A549 (cell line): ENCODE data around the gene C1QC. TPM values are rescaled to one million over a fixed set of nuclear protein-coding genes. Genes with fewer than 3 reads are reported as not detected.

Source experiments
- ATAC-seq, 2 experiments: fragments of 200-7000 bp in 1 of 2; fragments of >200 bp in 1 of 2; cut with Nextera tagmentation in 1 of 2; cut with Tn5 transposase in 1 of 2; 3 replicates each; pipeline versions ENCODE4 v1.8.0 to v1.9.1; 2018 to 2020; ENCODE audit warnings: mild to moderate bottlenecking in 1 of 2, moderate library complexity in 1 of 2
- CTCF ChIA-PET: fragments of 300-600 bp; sonication (Branson Sonifier 250); formaldehyde crosslinking; extraction: SDS; loops from one replicate; lab custom pipeline; 2021; ENCODE audit warnings: antibody characterized with exemption, inconsistent platforms; lab: Yijun Ruan, JAX
- POLR2A ChIA-PET: fragments of 350-600 bp; formaldehyde crosslinking; extraction: SDS; loops from one replicate; lab custom pipeline; 2021; ENCODE audit warnings: antibody characterized with exemption, inconsistent platforms; lab: Yijun Ruan, JAX
- DNase-seq, 2 experiments: peaks; one replicate each; pipeline versions ENCODE4 v3.0.0 to v3.0.0-alpha.2; 2011 to 2016; ENCODE audit warnings: low read depth in 1 of 2, low spot score in 1 of 2
- FAIRE-seq: peaks from 2 replicates; lab custom pipeline; 2011; peaks lifted over from hg19 to GRCh38; lab: Jason Lieb, UNC
- H3K27ac ChIP-seq, 2 experiments: fragments of >200 bp; sonication (Bioruptor Twin); formaldehyde crosslinking; 3 replicates each; pipeline ENCODE4 v1.5.1; 2016 to 2017
- H3K4me1 ChIP-seq: fragments of >200 bp; sonication (Bioruptor Twin); formaldehyde crosslinking; 3 replicates; pipeline ENCODE4 v1.6.1; 2016
- H3K4me2 ChIP-seq: fragments of >200 bp; sonication (Bioruptor Twin); formaldehyde crosslinking; 3 replicates; pipeline ENCODE4 v1.6.1; 2016
- H3K4me3 ChIP-seq: fragments of >200 bp; sonication (Bioruptor Twin); formaldehyde crosslinking; 3 replicates; pipeline ENCODE4 v1.5.1; 2016
- H3K9me3 ChIP-seq: fragments of >200 bp; sonication (Bioruptor Twin); formaldehyde crosslinking; 3 replicates; pipeline ENCODE4 v1.6.1; 2016
- EHF ChIP-seq: fragments of 250-450 bp; sonication (Bioruptor Pico); IDR thresholded peaks from 2 replicates; pipeline ENCODE4 v1.5.0; 2020; ENCODE audit warnings: mild to moderate bottlenecking
- HDAC2 ChIP-seq: fragments of 200-600 bp; sonication (generic); IDR thresholded peaks from 2 replicates; pipeline ENCODE4 v1.6.1; 2016
- RARB ChIP-seq: fragments of 250-450 bp; sonication (Bioruptor Pico); IDR thresholded peaks from 2 replicates; pipeline ENCODE4 v1.8.0; 2021; ENCODE audit warnings: mild to moderate bottlenecking, moderate library complexity
- RFX5 ChIP-seq: fragments of 450-650 bp; IDR thresholded peaks from 2 replicates; pipeline ENCODE4 v1.7.1; 2014; ENCODE audit warnings: antibody characterized with exemption, mild to moderate bottlenecking, moderate library complexity
- ZFP36 ChIP-seq: fragments of 450-650 bp; IDR thresholded peaks from 2 replicates; pipeline ENCODE4 v1.6.1; 2014; ENCODE audit warnings: borderline replicate concordance; ENCODE audit not compliant: partially characterized antibody
- WGBS: methylation state at CpG from one replicate; pipeline ENCODE4 v1.1.6; 2017; ENCODE audit errors: missing lambda C conversion rate; 5-methylcytosine and 5-hydroxymethylcytosine counted together
- polyA plus RNA-seq, 4 experiments: library from polyadenylated mRNA; depleted of rRNA in 3 of 4; stranded (reverse); fragments of >200 nt; fragmentation: RNase III in 1 of 4; extraction: RNeasy Plus Mini Kit Qiagen cat#74134 plus additional on column Dnase treatment in 1 of 4; gene quantifications; 2 replicates in 3 of 4; 3 replicates in 1 of 4; pipeline ENCODE4 v1.2.3, GENCODE V29; 2011 to 2017
- small RNA-seq, 6 experiments: library from RNA; depleted of rRNA; stranded (forward); fragments of <200 nt; gene quantifications; one replicate each; pipeline ENCODE3, GENCODE V24; 2012
- TF ChIP-seq, protein P1 (sequence below): IDR thresholded peaks from 2 replicates; pipeline ENCODE4 v1.6.1; 2012
- TF ChIP-seq, protein P2 (sequence below): fragments of 250-450 bp; sonication (Bioruptor Pico); IDR thresholded peaks from 2 replicates; pipeline ENCODE4 v1.5.0; 2021; ENCODE audit warnings: mild to moderate bottlenecking, moderate library complexity, borderline replicate concordance

Gene C1QC
- polyA plus RNA-seq, 2 of the 4 experiments (the other 2 are of a cell fraction), result not detected

DNA sequence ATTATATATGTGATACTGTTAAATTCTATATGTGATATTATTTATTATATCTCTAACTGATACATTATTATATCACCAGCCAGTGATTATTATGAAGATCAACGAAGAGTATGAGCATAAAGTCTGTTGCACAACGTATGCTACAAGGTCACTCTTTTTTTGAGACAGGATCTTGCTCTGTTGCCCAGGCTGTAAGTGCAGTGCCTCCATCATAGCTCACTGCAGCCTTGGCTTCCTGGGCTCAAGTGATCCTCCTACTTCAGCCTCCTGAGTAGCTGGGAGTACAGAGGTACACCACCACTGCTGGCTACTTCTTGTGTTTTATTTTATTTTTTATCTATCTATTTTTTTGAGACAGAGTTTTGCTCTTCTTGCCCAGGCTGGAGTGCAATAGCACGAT, 53.2 kb downstream of the C1QC start:
- ATAC-seq, result no peak
- H3K27ac ChIP-seq, result no peak overlapping the region
- H3K4me3 ChIP-seq, result no peak overlapping the region
- DNase-seq, result no peak
- H3K4me2 ChIP-seq, result no peak overlapping the region
- ChIA-PET CTCF (interaction anchor here (0.7 to 1.8 kb wide), 2 partner anchors 21 to 362 kb away, joined by 3 to 4 read pairs; no protein-coding TSS in a partner anchor), POLR2A (no interaction called here)
- no peaks in the 10 kb centered on the region for H3K9me3 ChIP-seq
- H3K4me1 ChIP-seq, result no peaks in the 10 kb centered on the region
- WGBS, result 69% methylated on average over 3 of the region's 3 CpGs
- TF ChIP-seq EHF (CRISPR knock-in tag) (no peak), ZFP36 (no peak), RFX5 (no peak), RARB (CRISPR knock-in tag) (no peak), HDAC2 (no peak)
- TF ChIP-seq, protein P1, sequence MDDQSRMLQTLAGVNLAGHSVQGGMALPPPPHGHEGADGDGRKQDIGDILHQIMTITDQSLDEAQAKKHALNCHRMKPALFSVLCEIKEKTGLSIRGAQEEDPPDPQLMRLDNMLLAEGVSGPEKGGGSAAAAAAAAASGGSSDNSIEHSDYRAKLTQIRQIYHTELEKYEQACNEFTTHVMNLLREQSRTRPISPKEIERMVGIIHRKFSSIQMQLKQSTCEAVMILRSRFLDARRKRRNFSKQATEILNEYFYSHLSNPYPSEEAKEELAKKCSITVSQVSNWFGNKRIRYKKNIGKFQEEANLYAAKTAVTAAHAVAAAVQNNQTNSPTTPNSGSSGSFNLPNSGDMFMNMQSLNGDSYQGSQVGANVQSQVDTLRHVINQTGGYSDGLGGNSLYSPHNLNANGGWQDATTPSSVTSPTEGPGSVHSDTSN, result no peak
- TF ChIP-seq, protein P2, sequence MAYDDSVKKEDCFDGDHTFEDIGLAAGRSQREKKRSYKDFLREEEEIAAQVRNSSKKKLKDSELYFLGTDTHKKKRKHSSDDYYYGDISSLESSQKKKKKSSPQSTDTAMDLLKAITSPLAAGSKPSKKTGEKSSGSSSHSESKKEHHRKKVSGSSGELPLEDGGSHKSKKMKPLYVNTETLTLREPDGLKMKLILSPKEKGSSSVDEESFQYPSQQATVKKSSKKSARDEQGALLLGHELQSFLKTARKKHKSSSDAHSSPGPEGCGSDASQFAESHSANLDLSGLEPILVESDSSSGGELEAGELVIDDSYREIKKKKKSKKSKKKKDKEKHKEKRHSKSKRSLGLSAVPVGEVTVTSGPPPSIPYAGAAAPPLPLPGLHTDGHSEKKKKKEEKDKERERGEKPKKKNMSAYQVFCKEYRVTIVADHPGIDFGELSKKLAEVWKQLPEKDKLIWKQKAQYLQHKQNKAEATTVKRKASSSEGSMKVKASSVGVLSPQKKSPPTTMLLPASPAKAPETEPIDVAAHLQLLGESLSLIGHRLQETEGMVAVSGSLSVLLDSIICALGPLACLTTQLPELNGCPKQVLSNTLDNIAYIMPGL, result no peak
- FAIRE-seq, result no peak

Small RNAs within 50 kb of the gene (small RNA-seq; reads per million reads assigned to genes)
- 0 reads per million in 6 experiments for gene MIR6127

Other genes with a start within 250 kb of the C1QC start
- gene ZBTB40, start 191.8 kb upstream of the C1QC start, polyA plus RNA-seq (2011; rRNA removed), result 6.2 and 10.6 TPM in 2 replicates
- gene ZBTB40, start 191.8 kb upstream of the C1QC start, polyA plus RNA-seq (2017; fragmentation: RNase III; extraction: RNeasy Plus Mini Kit Qiagen cat#74134 plus additional on column Dnase treatment), result 6.4 to 7.0 TPM (median 7.0 TPM) in 3 replicates
- not detected in 2 replicates for gene EPHA8, start 80.1 kb upstream of the C1QC start, polyA plus RNA-seq (2011; rRNA removed)
- gene EPHA8, start 80.1 kb upstream of the C1QC start, polyA plus RNA-seq (2017; fragmentation: RNase III; extraction: RNeasy Plus Mini Kit Qiagen cat#74134 plus additional on column Dnase treatment), result not detected in 3 replicates
- not detected in 2 replicates for gene C1QA, start 7.0 kb upstream of the C1QC start, polyA plus RNA-seq (2011; rRNA removed)
- gene C1QA, start 7.0 kb upstream of the C1QC start, polyA plus RNA-seq (2017; fragmentation: RNase III; extraction: RNeasy Plus Mini Kit Qiagen cat#74134 plus additional on column Dnase treatment), result not detected in 3 replicates
- gene C1QB, start 9.6 kb downstream of the C1QC start, polyA plus RNA-seq (2011; rRNA removed), result not detected in 2 replicates
- gene C1QB, start 9.6 kb downstream of the C1QC start, polyA plus RNA-seq (2017; fragmentation: RNase III; extraction: RNeasy Plus Mini Kit Qiagen cat#74134 plus additional on column Dnase treatment), result not detected in 3 replicates
- gene EPHB2, start 67.2 kb downstream of the C1QC start, polyA plus RNA-seq (2011; rRNA removed), result 13.0 and 15.9 TPM in 2 replicates
- gene EPHB2, start 67.2 kb downstream of the C1QC start, polyA plus RNA-seq (2017; fragmentation: RNase III; extraction: RNeasy Plus Mini Kit Qiagen cat#74134 plus additional on column Dnase treatment), result 31.4 to 35.3 TPM (median 33.8 TPM) in 3 replicates